H9 (cell line): ENCODE measurements around the gene LRG1. TPM values are rescaled to one million over a fixed set of nuclear protein-coding genes. Genes with fewer than 3 reads are reported as not detected.

Source experiments
- DNase-seq: peaks from one replicate; pipeline ENCODE4 v3.0.0-alpha.2; 2017
- H2AFZ ChIP-seq: one replicate; pipeline ENCODE4 v1.6.1; 2013; ENCODE audit warnings: mild to moderate bottlenecking, low read length, control low read depth, moderate library complexity
- H2AK5ac ChIP-seq: 2 replicates; pipeline ENCODE4 v1.6.1; 2013; ENCODE audit warnings: low read length, control low read depth, mixed read lengths; ENCODE audit not compliant: insufficient read length
- H2BK120ac ChIP-seq: one replicate; pipeline ENCODE4 v1.6.1; 2013; ENCODE audit warnings: low read depth, mild to moderate bottlenecking, low read length, control low read depth, inconsistent platforms; ENCODE audit not compliant: poor library complexity, severe bottlenecking
- H2BK12ac ChIP-seq: 2 replicates; pipeline ENCODE4 v1.6.1; 2013; ENCODE audit warnings: low read length, control low read depth, mixed read lengths, low read depth; ENCODE audit not compliant: insufficient read length
- H2BK15ac ChIP-seq: 2 replicates; pipeline ENCODE4 v1.6.1; 2013; ENCODE audit warnings: low read depth, low read length, control low read depth
- H2BK20ac ChIP-seq: one replicate; pipeline ENCODE4 v1.6.1; 2013; ENCODE audit warnings: low read depth, mild to moderate bottlenecking, low read length, control low read depth, inconsistent platforms; ENCODE audit not compliant: poor library complexity, severe bottlenecking
- H2BK5ac ChIP-seq: 2 replicates; pipeline ENCODE4 v1.6.1; 2013; ENCODE audit warnings: low read length, control low read depth, mixed read lengths; ENCODE audit not compliant: insufficient read length
- H3K14ac ChIP-seq: 2 replicates; pipeline ENCODE4 v1.6.1; 2013; ENCODE audit warnings: low read length, control low read depth; ENCODE audit not compliant: insufficient read depth
- H3K18ac ChIP-seq: 2 replicates; pipeline ENCODE4 v1.6.1; 2013; ENCODE audit warnings: low read depth, mild to moderate bottlenecking, mixed read lengths, low read length, control low read depth; ENCODE audit not compliant: insufficient read length
- H3K23ac ChIP-seq: 2 replicates; pipeline ENCODE4 v1.6.1; 2013; ENCODE audit warnings: low read length, control low read depth, mixed read lengths, low read depth; ENCODE audit not compliant: insufficient read length
- H3K23me2 ChIP-seq: 2 replicates; pipeline ENCODE4 v1.6.1; 2013; ENCODE audit warnings: low read depth, mild to moderate bottlenecking, mixed read lengths, low read length, control low read depth; ENCODE audit not compliant: insufficient read length, poor library complexity, severe bottlenecking
- H3K27ac ChIP-seq: 2 replicates; pipeline ENCODE4 v1.5.1; 2013; ENCODE audit warnings: low read length, control low read depth, mixed read lengths, low read depth; ENCODE audit not compliant: insufficient read length
- H3K27me3 ChIP-seq: 2 replicates; pipeline ENCODE4 v1.6.1; 2013; ENCODE audit warnings: low read length, control low read depth, inconsistent platforms; ENCODE audit not compliant: insufficient read depth
- H3K4ac ChIP-seq: 2 replicates; pipeline ENCODE4 v1.6.1; 2013; ENCODE audit warnings: low read depth, mild to moderate bottlenecking, control low read depth, inconsistent platforms, low read length, moderate library complexity
- H3K4me1 ChIP-seq: 2 replicates; pipeline ENCODE4 v1.6.1; 2013; ENCODE audit warnings: low read length, control low read depth, inconsistent platforms; ENCODE audit not compliant: insufficient read depth
- H3K4me2 ChIP-seq: 2 replicates; pipeline ENCODE4 v1.6.1; 2013; ENCODE audit warnings: low read length, control low read depth, mixed read lengths; ENCODE audit not compliant: insufficient read length, insufficient read depth
- H3K56ac ChIP-seq: 2 replicates; pipeline ENCODE4 v1.6.1; 2013; ENCODE audit warnings: low read depth, mild to moderate bottlenecking, mixed read lengths, low read length, control low read depth; ENCODE audit not compliant: insufficient read length
- H3K79me1 ChIP-seq: 2 replicates; pipeline ENCODE4 v1.6.1; 2013; ENCODE audit warnings: low read depth, mild to moderate bottlenecking, moderate library complexity, low read length, control low read depth, inconsistent platforms; ENCODE audit not compliant: insufficient read depth, poor library complexity, severe bottlenecking
- H3K79me2 ChIP-seq: 2 replicates; pipeline ENCODE4 v1.6.1; 2013; ENCODE audit warnings: low read length, control low read depth, inconsistent platforms; ENCODE audit not compliant: insufficient read depth
- H3K9ac ChIP-seq: 2 replicates; pipeline ENCODE4 v1.6.1; 2013; ENCODE audit warnings: low read length, control low read depth, mixed read lengths; ENCODE audit not compliant: insufficient read length; ENCODE audit errors: extremely low read depth
- H3K9me3 ChIP-seq: one replicate; pipeline ENCODE4 v1.6.1; 2013; ENCODE audit warnings: low read depth, low read length, inconsistent platforms; ENCODE audit not compliant: control insufficient read depth
- H3T11ph ChIP-seq: one replicate; pipeline ENCODE4 v1.6.1; 2013; ENCODE audit warnings: mild to moderate bottlenecking, low read length, control low read depth, inconsistent platforms
- H4K20me1 ChIP-seq: one replicate; pipeline ENCODE4 v1.6.1; 2013; ENCODE audit not compliant: control insufficient read depth, insufficient read length, insufficient read depth
- H4K5ac ChIP-seq: 2 replicates; pipeline ENCODE4 v1.6.1; 2013; ENCODE audit warnings: low read depth, mild to moderate bottlenecking, mixed read lengths, low read length, control low read depth; ENCODE audit not compliant: insufficient read length
- H4K8ac ChIP-seq: replicated peaks from 2 replicates; pipeline ENCODE4 v1.6.1; 2013; ENCODE audit warnings: low read length, control low read depth, mixed read lengths, low read depth; ENCODE audit not compliant: insufficient read length
- H4K91ac ChIP-seq: 2 replicates; pipeline ENCODE4 v1.6.1; 2013; ENCODE audit warnings: low read depth, mild to moderate bottlenecking, moderate library complexity, mixed read lengths, low read length, control low read depth; ENCODE audit not compliant: insufficient read length
- H3K27ac Mint-ChIP-seq, 3 experiments: 2 replicates in 2 of 3; 3 replicates in 1 of 3; pipeline ENCODE4 v1.8.0; 2020 to 2021; ENCODE audit warnings: mixed read lengths in 3 of 3, mild to moderate bottlenecking in 1 of 3, moderate library complexity in 1 of 3
- H3K27me3 Mint-ChIP-seq: 2 replicates; pipeline ENCODE4 v1.8.0; 2021; ENCODE audit warnings: low read depth, mild to moderate bottlenecking, moderate library complexity, mixed read lengths
- H3K36me3 Mint-ChIP-seq, 3 experiments: 2 replicates in 2 of 3; 3 replicates in 1 of 3; pipeline ENCODE4 v1.8.0; 2020 to 2021; ENCODE audit warnings: low read depth in 3 of 3, mixed read lengths in 3 of 3; ENCODE audit not compliant: insufficient read depth in 1 of 3
- H3K4me1 Mint-ChIP-seq, 2 experiments: 2 replicates each; pipeline ENCODE4 v1.8.0; 2020; ENCODE audit warnings: mixed read lengths in 2 of 2
- H3K4me3 Mint-ChIP-seq, 2 experiments: 2 replicates in 1 of 2; 3 replicates in 1 of 2; pipeline ENCODE4 v1.8.0; 2020 to 2021; ENCODE audit warnings: mild to moderate bottlenecking in 2 of 2, mixed read lengths in 2 of 2, moderate library complexity in 1 of 2
- H3K9me3 Mint-ChIP-seq, 2 experiments: 2 replicates in 1 of 2; 3 replicates in 1 of 2; pipeline ENCODE4 v1.8.0; 2020; ENCODE audit warnings: mild to moderate bottlenecking in 2 of 2, mixed read lengths in 2 of 2, moderate library complexity in 1 of 2
- CTCF ChIP-seq: fragments of 200-600 bp; sonication (generic); conservative IDR thresholded peaks from 3 replicates; pipeline ENCODE4 v1.8.0; 2021; ENCODE audit warnings: antibody characterized with exemption, mild to moderate bottlenecking
- WGBS: extraction: QIAGEN DNeasy Blood & Tissue Kit; methylation state at CpG from one replicate; pipeline ENCODE4 v1.1.7; 2013; ENCODE audit warnings: missing lambda C conversion rate, low lambda C conversion rate, mixed read lengths; ENCODE audit not compliant: insufficient read length; ENCODE audit errors: extremely low coverage; 5-methylcytosine and 5-hydroxymethylcytosine counted together
- total RNA-seq: library from RNA; stranded (reverse); gene quantifications from 2 replicates; pipeline ENCODE4 v1.2.1, GENCODE V29; 2021

Gene LRG1
- total RNA-seq, 1 experiment from 2014 or later = 0.24 TPM

- Histone ChIP-seq H3K56ac (no peak overlapping the region), H3K9me3 (no peaks in the 10 kb centered on the region), H4K20me1 (peaks cover 9% of the 10 kb centered on the region), H2BK15ac (no peak overlapping the region), H3K18ac (no peak overlapping the region), H2BK12ac (no peak overlapping the region), H3K23ac (no peak overlapping the region), H3T11ph (no peak overlapping the region), H2AK5ac (no peak overlapping the region), H2BK20ac (no peak overlapping the region), H2AFZ (no peak overlapping the region), H2BK120ac (no peak overlapping the region), H3K79me2 (no peaks in the 10 kb centered on the region), H3K23me2 (no peaks in the 10 kb centered on the region), H3K79me1 (no peaks in the 10 kb centered on the region), H3K4ac (no peak overlapping the region), H3K9ac (no peak overlapping the region), H2BK5ac (no peak overlapping the region), H3K4me1 (no peaks in the 10 kb centered on the region; the same call in 1 of the 2 replicates), H3K14ac (no peak overlapping the region), H4K5ac (no peak overlapping the region), H4K91ac (no peak overlapping the region), H3K27me3 (no peaks in the 10 kb centered on the region), H3K27ac (no peak overlapping the region), H3K4me2 (no peak overlapping the region), H4K8ac (no peak overlapping the region)
- no peak for DNase-seq
- no CpG with 5 or more reads among the region's 18 CpGs for WGBS
- H3K4me1 Mint-ChIP-seq = peaks cover 8 to 14% of the 10 kb centered on the region in 2 experiments
- TF ChIP-seq CTCF = no peak
- peaks cover 2% of the 10 kb centered on the region for H3K27me3 Mint-ChIP-seq
- H3K36me3 Mint-ChIP-seq = peaks cover 38 to 80% (median 63%) of the 10 kb centered on the region in 3 experiments
- no peak overlapping the region for H3K27ac Mint-ChIP-seq
- H3K4me3 Mint-ChIP-seq = no peak overlapping the region
- no peaks in the 10 kb centered on the region; a peak in 1 of 5 replicates for H3K9me3 Mint-ChIP-seq
Observed at GRCh38 chr19:4552525-4552819, 12.6 kb upstream of the LRG1 start.
